Subcutaneous abdominal adipose tissue (tissue), 5 donors: ENCODE data around the gene MACF1.

Source experiments
- H3K27ac ChIP-seq: one replicate; pipeline ENCODE4 v1.7.0; 2013; ENCODE audit warnings: low read depth, mild to moderate bottlenecking, inconsistent platforms, low read length, moderate library complexity
- H3K27me3 ChIP-seq, 5 donors: one replicate each; pipeline ENCODE4 v1.7.0; 2013; ENCODE audit warnings: low read length in 5 of 5, inconsistent platforms in 1 of 5; ENCODE audit not compliant: control insufficient read depth in 5 of 5, insufficient read depth in 4 of 5
- H3K36me3 ChIP-seq, 5 donors: one replicate each; pipeline ENCODE4 v1.7.0; 2013; ENCODE audit warnings: low read length in 5 of 5; ENCODE audit not compliant: control insufficient read depth in 5 of 5, insufficient read depth in 5 of 5
- H3K4me1 ChIP-seq, 5 donors: one replicate each; pipeline ENCODE4 v1.7.0; 2013; ENCODE audit warnings: low read length in 5 of 5, mild to moderate bottlenecking in 3 of 5, moderate library complexity in 1 of 5; ENCODE audit not compliant: control insufficient read depth in 5 of 5, insufficient read depth in 5 of 5
- H3K4me3 ChIP-seq, 5 donors: one replicate each; pipeline ENCODE4 v1.7.0; 2013; ENCODE audit warnings: low read length in 5 of 5, low read depth in 1 of 5
- H3K9ac ChIP-seq, 5 donors: one replicate each; pipeline ENCODE4 v1.7.0; 2013; ENCODE audit warnings: low read length in 5 of 5, mild to moderate bottlenecking in 4 of 5, moderate library complexity in 3 of 5
- H3K9me3 ChIP-seq, 5 donors: one replicate each; pipeline ENCODE4 v1.7.0; 2013; ENCODE audit warnings: low read length in 5 of 5; ENCODE audit not compliant: control insufficient read depth in 5 of 5
- donor health status: healthy.
- donor health status: healthy.
- donor health status: healthy.
- donor health status: healthy.
- donor health status: healthy.

Gene MACF1

DNA sequence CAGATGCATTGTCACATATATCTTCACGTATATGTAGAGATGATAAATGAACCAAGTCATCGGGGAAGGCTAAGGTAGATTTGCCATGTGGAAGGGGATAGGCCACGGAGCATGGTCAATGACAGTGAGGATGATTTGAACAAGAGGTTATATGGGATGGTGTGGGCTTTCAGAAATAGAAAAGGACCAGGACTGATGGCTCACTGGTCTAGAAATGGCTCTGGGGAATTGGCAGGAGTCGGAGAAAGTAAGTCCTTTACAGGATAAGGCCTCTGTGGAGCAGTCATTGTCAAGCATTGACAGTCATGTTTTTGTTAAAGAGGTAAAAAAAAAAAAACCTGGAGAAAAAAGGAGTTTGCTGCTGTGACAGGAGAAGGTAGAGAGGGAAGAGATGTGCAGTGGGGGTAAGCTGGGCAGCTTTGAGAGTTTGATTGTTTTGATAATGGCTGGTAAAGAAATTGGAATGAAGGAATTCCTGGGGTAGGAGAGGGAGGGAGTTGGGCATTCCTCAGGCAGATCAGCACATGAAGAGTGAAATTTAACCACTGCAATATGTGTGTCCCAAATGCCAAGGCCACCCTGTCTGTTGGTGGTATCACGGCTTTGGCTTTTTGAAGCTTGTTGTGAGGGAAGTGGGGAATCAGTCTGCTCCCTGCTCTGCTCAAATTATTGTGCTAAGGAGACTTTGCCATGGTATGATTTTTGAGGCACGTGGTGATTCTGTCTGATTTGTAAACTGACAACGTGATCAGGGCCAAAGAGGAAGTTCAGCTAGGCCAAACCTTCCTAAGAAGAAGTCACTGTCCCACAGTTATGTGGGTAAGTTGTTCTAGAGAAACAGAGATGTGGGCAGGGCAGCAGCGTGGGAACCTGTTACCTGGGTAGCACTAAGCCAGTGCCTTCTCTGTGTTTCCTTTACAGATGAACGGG, 26.0 kb downstream of the MACF1 start:
- Histone ChIP-seq H3K4me3 (no peak overlapping the region), H3K9ac (peak overlapping the region in 3 of 5 donors; percentile 10 to 47 (median 45)), H3K9me3 (no peaks in the 10 kb centered on the region), H3K36me3 (peaks cover 2 to 11% (median 3%) of the 10 kb centered on the region in 5 donors), H3K27me3 (no peaks in the 10 kb centered on the region), H3K27ac (no peak overlapping the region), H3K4me1 (peaks cover 0 to 16% (median 14%) of the 10 kb centered on the region in 5 donors)

DNA sequence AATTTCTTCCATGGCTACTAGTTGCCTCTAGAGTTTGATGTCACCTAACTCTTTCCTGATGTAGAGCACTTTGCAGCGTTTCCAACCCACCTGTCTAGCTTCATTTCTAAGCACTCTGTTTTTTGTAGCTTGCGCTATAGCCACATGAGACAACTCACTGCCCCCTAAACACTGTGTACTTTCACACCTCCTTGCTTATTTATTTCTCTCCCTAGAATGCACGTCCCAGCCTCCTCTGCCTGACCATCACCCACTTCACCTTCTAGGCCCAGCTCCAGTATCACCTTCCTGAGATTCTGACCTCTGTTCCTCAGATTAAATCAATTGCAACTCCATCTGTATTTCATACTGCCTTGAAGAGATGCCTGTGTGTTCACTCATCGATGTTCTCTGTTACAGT, 32.5 kb downstream of the MACF1 start:
- Histone ChIP-seq H3K27me3 (no peaks in the 10 kb centered on the region), H3K9ac (no peak overlapping the region), H3K4me1 (peaks cover 0 to 14% (median 4%) of the 10 kb centered on the region in 5 donors), H3K36me3 (peaks cover 7 to 17% (median 11%) of the 10 kb centered on the region in 5 donors), H3K27ac (no peak overlapping the region), H3K4me3 (no peak overlapping the region), H3K9me3 (no peaks in the 10 kb centered on the region)

DNA sequence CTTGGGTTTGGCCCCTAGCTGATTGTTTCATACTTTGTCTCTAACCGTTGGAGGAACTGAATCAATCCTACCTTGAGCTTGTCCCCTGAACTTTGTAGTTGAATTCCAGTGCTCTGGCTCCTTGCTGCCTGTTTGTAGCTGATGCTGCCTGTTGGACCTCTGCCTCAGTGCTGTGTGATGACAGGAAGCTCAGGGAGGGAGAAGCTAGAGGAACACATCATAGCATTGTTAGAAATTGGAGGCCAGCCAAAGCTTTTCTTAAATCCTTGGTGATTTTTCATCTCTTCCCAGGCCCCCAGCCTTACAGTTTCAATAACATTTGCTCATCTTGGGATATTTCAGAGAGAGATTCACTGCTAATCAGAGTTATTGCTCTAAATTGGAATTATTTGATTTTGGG, 34.0 kb downstream of the MACF1 start:
- peak overlapping the region; percentile 17 for H3K27ac ChIP-seq
- H3K36me3 ChIP-seq = peaks cover 4 to 11% (median 7%) of the 10 kb centered on the region in 5 donors
- H3K9ac ChIP-seq = peak overlapping the region in 1 of 5 donors; percentile 46
- H3K27me3 ChIP-seq = no peaks in the 10 kb centered on the region
- no peaks in the 10 kb centered on the region for H3K9me3 ChIP-seq
- H3K4me1 ChIP-seq = peaks cover 0 to 14% (median 4%) of the 10 kb centered on the region in 5 donors
- H3K4me3 ChIP-seq = no peak overlapping the region

DNA sequence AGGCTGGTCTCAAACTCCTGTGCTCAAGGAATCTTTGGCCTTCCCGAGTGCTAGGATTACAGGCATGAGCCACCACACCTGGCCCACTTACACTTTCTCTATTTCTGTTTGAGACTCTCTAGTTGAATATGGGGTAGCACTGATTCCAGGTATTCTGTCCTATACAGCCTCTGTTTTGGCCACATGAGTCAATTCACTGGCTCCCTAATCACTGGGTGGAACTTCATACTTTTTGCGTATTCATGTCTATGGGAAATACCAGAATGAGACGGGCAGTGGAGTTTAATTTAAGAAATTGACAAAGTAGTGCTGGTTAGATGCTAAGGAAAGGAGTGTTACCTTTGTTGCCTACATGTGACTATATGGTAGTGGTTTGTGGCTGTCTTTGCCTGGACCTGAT, 35.5 kb downstream of the MACF1 start:
- Histone ChIP-seq H3K9ac (no peak overlapping the region), H3K4me1 (peaks cover 0 to 14% (median 4%) of the 10 kb centered on the region in 5 donors), H3K9me3 (no peaks in the 10 kb centered on the region), H3K4me3 (no peak overlapping the region), H3K27ac (no peak overlapping the region), H3K36me3 (peaks cover 4 to 11% (median 7%) of the 10 kb centered on the region in 5 donors), H3K27me3 (no peaks in the 10 kb centered on the region)

DNA sequence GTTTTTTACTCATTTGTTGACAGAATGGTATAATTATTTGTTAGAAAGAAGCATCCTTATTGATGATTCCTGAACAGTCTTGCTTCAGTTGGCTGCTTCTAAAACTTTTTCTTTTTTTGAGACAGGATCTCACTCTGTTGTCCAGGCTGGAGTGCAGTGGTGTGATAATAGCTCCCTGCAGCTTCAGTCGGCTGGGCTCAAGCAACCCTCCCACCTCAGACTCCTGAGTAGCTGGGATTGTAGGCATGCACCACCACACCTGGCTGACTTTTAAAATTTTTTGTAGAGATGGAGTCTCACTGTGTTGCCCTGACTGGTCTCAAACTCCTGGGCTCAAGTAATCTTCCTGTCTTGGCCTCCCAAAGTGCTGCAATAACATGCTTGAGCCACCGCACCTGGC, 38.8 kb downstream of the MACF1 start:
- H3K27ac ChIP-seq = no peak overlapping the region
- no peaks in the 10 kb centered on the region for H3K27me3 ChIP-seq
- no peak overlapping the region for H3K4me3 ChIP-seq
- no peak overlapping the region for H3K9ac ChIP-seq
- H3K4me1 ChIP-seq = peaks cover 0 to 10% (median under 1%) of the 10 kb centered on the region in 5 donors
- H3K36me3 ChIP-seq = no peaks in the 10 kb centered on the region
- H3K9me3 ChIP-seq = no peaks in the 10 kb centered on the region

DNA sequence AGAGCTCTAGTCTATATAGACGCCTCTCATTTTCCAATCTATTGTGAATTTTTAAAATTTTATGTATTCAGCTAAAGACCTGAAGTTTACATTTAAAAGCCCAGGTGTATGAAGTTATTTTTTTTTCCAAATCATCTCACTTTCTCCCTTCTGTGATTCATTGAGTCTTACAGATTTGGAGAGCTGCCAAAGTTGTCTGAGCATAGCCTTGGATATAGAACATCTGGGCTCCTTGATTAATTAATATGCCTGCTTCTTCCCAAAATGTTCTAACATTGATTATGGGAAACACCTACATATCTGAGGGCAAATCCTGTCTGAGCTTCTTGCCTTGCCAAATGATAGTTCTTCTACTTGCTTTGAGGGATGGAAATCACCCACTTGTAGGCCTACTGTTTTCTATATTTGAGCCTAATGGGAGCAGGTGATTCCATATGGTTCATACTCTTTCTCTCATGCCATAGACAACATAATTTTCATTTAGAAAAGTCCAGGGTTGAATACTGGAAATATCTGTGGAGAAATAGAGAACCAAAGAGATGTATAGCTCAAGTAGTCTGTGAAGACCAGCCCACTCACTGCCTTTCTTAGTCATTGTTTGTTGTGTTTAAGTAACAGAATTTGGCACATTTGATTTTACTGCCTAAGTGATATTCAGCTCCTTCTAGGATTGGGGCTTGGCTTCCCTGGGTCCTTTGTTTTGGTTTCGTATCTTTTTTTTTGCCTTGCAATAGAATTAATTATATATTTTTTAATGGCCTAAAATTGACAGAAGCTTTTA, 46.2 kb downstream of the MACF1 start:
- Histone ChIP-seq H3K4me3 (no peak overlapping the region), H3K27ac (no peak overlapping the region), H3K36me3 (peaks cover 14 to 27% (median 17%) of the 10 kb centered on the region in 5 donors), H3K9me3 (no peaks in the 10 kb centered on the region), H3K9ac (no peak overlapping the region), H3K4me1 (no peaks in the 10 kb centered on the region), H3K27me3 (no peaks in the 10 kb centered on the region)

DNA sequence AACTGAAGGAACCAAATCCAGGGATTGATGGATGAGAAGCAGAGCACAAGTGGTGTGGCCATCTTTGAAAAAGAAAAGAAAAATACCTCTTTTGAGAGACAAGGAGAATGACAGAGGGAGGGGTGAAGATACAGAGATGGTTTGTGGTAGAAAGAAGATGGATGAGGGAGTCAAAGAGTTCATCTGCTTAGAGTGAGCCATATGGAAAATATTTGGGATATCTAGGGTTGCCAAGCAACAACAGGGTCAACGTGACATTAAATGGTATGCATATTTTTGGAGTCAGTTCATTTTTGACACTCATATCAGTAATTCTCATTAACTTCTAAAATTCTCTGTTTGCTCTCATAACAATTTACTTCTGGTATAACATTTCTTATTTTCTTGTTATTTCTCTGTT, 50.7 kb downstream of the MACF1 start:
- Histone ChIP-seq H3K4me1 (peaks cover 0 to 3% (median 0%) of the 10 kb centered on the region in 5 donors), H3K27me3 (no peaks in the 10 kb centered on the region), H3K4me3 (no peak overlapping the region), H3K36me3 (peaks cover 27 to 47% (median 35%) of the 10 kb centered on the region in 5 donors), H3K27ac (no peak overlapping the region), H3K9me3 (no peaks in the 10 kb centered on the region), H3K9ac (no peak overlapping the region)

DNA sequence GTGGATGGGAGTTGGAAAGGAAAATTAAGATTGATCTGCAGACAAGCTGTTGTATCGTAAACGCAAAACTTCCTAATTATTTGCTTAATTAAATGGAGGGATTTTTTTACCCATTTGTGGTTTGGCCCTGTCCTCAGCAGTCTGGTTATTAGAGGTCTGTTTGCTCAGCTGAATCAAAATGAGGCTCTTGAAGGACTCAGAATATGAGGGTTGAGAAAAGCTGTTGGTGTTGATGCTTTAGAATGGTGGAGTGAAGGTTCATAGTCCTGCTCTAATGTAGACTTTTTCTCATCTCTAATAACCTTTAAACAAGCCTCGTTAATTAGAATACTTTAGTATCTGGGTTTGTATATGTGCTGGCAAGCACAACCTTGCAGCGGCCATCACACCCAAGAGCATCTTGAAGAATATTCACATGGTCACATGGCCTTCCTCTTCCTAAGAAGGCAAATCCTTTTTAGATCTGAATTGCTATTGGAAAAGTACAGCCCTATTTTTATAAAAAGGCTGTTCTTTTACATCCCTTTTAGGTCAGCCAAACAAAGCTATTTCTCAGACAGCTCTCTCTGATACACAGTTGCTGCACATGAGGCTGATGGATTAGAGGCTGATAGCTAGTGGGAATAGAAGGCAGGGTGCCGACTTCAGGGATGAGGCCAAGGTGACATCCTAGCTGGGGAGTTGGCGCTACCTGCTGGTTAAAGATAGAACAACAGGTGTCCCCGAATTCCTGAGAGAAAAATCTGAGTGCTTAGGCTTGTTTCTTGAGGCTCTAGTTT, 53.8 kb downstream of the MACF1 start:
- Histone ChIP-seq H3K4me3 (no peak overlapping the region), H3K9me3 (no peaks in the 10 kb centered on the region), H3K9ac (no peak overlapping the region), H3K27ac (peak overlapping the region; percentile 8), H3K4me1 (peaks cover 0 to 3% (median 0%) of the 10 kb centered on the region in 5 donors), H3K27me3 (no peaks in the 10 kb centered on the region), H3K36me3 (peaks cover 23 to 44% (median 35%) of the 10 kb centered on the region in 5 donors)

DNA sequence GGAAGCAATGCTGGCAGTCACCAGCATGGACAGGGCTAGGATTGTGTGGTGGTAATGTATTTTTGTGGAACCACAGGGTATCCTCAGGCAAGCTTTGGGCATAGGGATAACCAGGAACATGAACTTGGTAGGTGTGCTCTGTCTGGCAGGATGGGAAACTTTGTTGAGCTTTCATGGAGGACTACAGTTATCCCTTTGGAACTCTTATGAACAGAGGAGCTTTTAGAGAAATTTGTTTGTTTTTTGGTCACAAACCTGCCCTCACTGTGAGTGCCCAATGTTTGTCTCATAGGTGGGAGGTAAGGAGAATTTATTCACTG, 54.4 kb downstream of the MACF1 start:
- Histone ChIP-seq H3K9me3 (no peaks in the 10 kb centered on the region), H3K4me1 (peaks cover 0 to 3% (median 0%) of the 10 kb centered on the region in 5 donors), H3K27me3 (no peaks in the 10 kb centered on the region), H3K9ac (no peak overlapping the region), H3K36me3 (peaks cover 23 to 41% (median 35%) of the 10 kb centered on the region in 5 donors), H3K27ac (peak overlapping the region; percentile 8), H3K4me3 (no peak overlapping the region)
